K562 (cell line): Measurements from ENCODE around the gene SAFB.

ENCODE experiments used
- ATF6 ChIP-seq: sonication (generic); formaldehyde crosslinking; IDR thresholded peaks from 2 replicates; pipeline ENCODE4 v1.4.0; 2020; ENCODE audit warnings: mild to moderate bottlenecking, missing genetic modification reagents
- BACH1 ChIP-seq: fragments of 200-800 bp; sonication (Bioruptor generic); IDR thresholded peaks from 2 replicates; pipeline ENCODE4 v1.6.1; 2016; ENCODE audit warnings: missing genetic modification characterization, missing compliant biosample characterization
- CEBPB ChIP-seq: fragments of 450-650 bp; IDR thresholded peaks from 2 replicates; pipeline ENCODE4 v1.6.1; 2016; ENCODE audit warnings: missing genetic modification characterization, missing compliant biosample characterization
- CREB1 ChIP-seq, 2 experiments: sonication (generic) in 1 of 2; formaldehyde crosslinking in 1 of 2; IDR thresholded peaks; 2 replicates each; pipeline versions ENCODE4 v1.6.1 to v1.8.0; 2012 to 2022; ENCODE audit warnings: inconsistent platforms in 1 of 2, mild to moderate bottlenecking in 1 of 2, missing genetic modification reagents in 1 of 2, moderate library complexity in 1 of 2
- CTCF ChIP-seq, 3 experiments: IDR thresholded peaks in 2 of 3; conservative IDR thresholded peaks in 1 of 3; 2 replicates each; pipeline ENCODE4 v1.5.1; 2011 to 2012; ENCODE audit warnings: low read length in 3 of 3, mild to moderate bottlenecking in 3 of 3, control low read depth in 2 of 3, improper control_type of control experiment in 1 of 3, inconsistent platforms in 1 of 3, low read depth in 1 of 3, mixed read lengths in 1 of 3, moderate library complexity in 1 of 3; ENCODE audit not compliant: insufficient read depth in 2 of 3
- POLR2AphosphoS5 ChIP-seq: IDR thresholded peaks from 2 replicates; pipeline ENCODE4 v1.6.1; 2011; ENCODE audit warnings: mild to moderate bottlenecking, low read depth, low read length, moderate library complexity; ENCODE audit not compliant: control insufficient read depth, insufficient read depth
- ZEB2 ChIP-seq: fragments of 450-650 bp; IDR thresholded peaks from 2 replicates; pipeline ENCODE4 v1.6.1; 2016
- ZNF24 ChIP-seq: fragments of 450-650 bp; IDR thresholded peaks from 2 replicates; pipeline ENCODE4 v1.6.1; 2016
- ZNF324 ChIP-seq: fragments of 250-450 bp; sonication (Bioruptor Pico); IDR thresholded peaks from 2 replicates; pipeline ENCODE4 v1.4.0; 2020; ENCODE audit warnings: mild to moderate bottlenecking

GRCh38 chr19:5694167-5694955 is 71.5 kb downstream of the SAFB start:
- TF ChIP-seq ZNF324 (CRISPR knock-in tag), result no peak
- peak; percentile 3; the same call in 1 of the 2 replicates for TF ChIP-seq POLR2AphosphoS5
- no peak for TF ChIP-seq ZNF24
- no peak for TF ChIP-seq BACH1 (tag)
- TF ChIP-seq ATF6 (CRISPR knock-in tag), result no peak
- no peak for TF ChIP-seq CREB1 (IDR thresholded peaks at IDR 0.05)
- TF ChIP-seq CREB1 (CRISPR knock-in tag; IDR thresholded peaks at IDR 0.05), result no peak
- TF ChIP-seq CEBPB (tag), result no peak
- TF ChIP-seq CTCF (IDR thresholded peaks at IDR 0.05 in 2 of 3, conservative IDR thresholded peaks at IDR 0.05 in 1 of 3; ENCODE audit: insufficient read depth in 2 of 3, low read depth in 1 of 3, low read length in 3 of 3), result no peak
- no peak for TF ChIP-seq ZEB2
